Smooth muscle cell of the brain vasculature (primary cell): ENCODE data around the gene PTCD1.

Source experiments
- DNase-seq: peaks from one replicate; pipeline ENCODE4 v3.0.0-alpha.2; 2012; ENCODE audit warnings: low read depth, low spot score

PTCD1 gene

GRCh38 chr7:99438573-99439480, at the start of gene PTCD1, which contains the start of gene CPSF4:
TSS of gene PTCD1 (minus strand) at chr7:99438798. CDS start at chr7:99435242, 3,556 bp downstream.
TSS of gene CPSF4 (plus strand) at chr7:99438943. CDS start at chr7:99439083, 140 bp downstream.
- peak; percentile 85 for DNase-seq

- DNase-seq, result no peak
Measured at GRCh38 chr7:99485094-99485493, 46.5 kb upstream of the PTCD1 start.

GRCh38 chr7:99478464-99479440, 40.2 kb upstream of the PTCD1 start:
- no peak for DNase-seq

- DNase-seq, result no peak
Measured at GRCh38 chr7:99476107-99476506, 37.5 kb upstream of the PTCD1 start.

- no peak for DNase-seq
Measured at GRCh38 chr7:99473315-99473596, 34.7 kb upstream of the PTCD1 start.

DNA sequence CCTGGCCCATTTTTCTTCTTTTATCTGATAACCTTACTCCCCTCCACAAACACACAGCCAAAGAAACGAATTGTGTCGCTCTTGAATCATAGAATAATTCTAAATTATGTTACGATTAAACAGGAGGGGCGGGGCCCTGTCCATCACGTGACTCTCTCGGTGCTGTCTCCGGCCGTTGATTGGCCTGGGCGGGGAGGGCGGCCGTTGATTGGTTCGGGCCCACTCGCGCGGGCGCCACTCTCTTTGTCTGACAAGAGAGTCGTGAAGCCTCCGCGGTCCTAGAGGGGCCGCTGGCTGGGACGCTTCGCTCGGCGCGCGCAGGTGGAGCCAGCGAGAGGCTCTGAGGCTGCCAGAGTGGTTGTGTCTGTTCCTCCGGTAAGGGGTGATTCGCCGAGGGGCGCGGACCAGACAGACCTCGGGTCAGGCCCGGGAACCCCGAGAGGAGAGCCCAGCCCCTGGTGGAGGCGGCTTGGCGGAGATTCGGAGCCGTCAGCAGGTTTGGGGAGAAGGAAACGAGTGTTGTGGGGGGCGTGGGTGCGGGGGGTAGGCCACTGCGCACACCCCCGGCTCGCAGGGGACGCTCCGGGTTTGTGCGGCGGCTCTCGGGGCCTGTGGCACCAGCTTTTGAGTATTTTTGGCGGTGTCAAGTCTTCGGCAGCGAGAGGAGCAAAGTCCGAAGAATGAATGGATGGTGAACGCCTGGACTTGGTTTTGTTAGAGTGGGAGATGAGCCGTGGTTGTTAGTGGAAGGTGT, 34.1 kb upstream of the PTCD1 start, which contains the start of gene ZNF789:
TSS of gene ZNF789 (plus strand) at position 330 of the 754 bp plus-strand sequence. CDS start 3,567 bp downstream, outside the sequence.
- DNase-seq, result peak; percentile 87

GRCh38 chr7:99469381-99470065, 30.9 kb upstream of the PTCD1 start:
- DNase-seq, result no peak

- DNase-seq, result no peak
Measured at GRCh38 chr7:99468336-99468918, 29.8 kb upstream of the PTCD1 start.

DNA sequence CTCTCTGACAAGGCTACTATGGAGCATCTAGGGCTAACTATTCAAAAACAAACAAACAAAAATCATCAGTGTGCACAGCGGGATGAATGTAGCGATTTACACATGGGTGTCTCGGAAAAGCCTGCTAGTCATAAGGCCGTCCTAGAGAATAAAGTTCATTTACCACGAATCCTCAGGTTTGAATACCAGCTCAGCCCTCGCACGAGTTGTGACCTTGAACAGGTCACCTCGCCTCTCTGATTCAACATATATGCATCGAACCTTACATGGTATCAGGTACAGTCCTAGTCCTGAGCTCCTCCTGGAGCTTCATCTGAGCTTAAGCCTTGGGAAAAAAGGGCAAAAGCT, 26.8 kb upstream of the PTCD1 start:
- DNase-seq, result no peak

DNA sequence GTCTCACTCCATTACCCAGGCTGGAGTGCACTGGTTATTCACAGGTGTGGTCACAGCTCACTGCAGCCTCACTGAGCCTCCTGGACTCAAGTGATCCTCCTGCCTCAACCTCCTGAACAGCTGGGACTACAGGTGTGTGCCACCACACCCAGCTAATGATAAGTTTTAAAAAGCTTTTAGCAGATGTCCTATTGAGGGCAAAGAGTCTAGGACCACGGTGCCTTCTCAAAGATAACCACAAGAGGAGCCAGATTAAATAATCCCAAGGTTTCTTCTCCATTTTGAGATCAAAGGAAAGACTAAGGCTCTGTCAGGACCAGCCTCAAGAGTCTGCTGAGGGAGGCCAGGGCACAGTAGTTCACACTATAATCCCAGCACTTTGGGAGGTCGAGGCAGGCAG, 22.6 kb upstream of the PTCD1 start:
- no peak for DNase-seq

DNA sequence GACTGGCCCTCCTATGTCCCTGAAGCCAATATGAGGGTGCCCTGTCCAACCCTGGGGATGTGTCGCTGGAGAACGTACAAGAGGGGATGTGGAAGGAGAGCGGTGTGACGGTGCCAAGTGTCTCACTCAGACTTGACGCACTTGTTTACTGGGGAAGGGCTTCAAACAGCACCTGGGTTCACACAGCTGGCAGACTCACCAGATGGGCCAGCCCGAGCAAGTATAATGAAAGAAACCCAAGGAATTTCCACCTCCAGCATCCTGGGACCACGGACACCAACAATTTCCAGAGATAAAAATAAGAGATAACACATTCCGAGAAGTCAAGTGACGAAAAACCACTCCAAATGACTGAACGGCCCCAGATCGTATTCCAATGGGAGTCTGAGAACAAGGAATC, 22.1 kb upstream of the PTCD1 start:
- no peak for DNase-seq

GRCh38 chr7:99459087-99459486, 20.5 kb upstream of the PTCD1 start:
- no peak for DNase-seq

DNA sequence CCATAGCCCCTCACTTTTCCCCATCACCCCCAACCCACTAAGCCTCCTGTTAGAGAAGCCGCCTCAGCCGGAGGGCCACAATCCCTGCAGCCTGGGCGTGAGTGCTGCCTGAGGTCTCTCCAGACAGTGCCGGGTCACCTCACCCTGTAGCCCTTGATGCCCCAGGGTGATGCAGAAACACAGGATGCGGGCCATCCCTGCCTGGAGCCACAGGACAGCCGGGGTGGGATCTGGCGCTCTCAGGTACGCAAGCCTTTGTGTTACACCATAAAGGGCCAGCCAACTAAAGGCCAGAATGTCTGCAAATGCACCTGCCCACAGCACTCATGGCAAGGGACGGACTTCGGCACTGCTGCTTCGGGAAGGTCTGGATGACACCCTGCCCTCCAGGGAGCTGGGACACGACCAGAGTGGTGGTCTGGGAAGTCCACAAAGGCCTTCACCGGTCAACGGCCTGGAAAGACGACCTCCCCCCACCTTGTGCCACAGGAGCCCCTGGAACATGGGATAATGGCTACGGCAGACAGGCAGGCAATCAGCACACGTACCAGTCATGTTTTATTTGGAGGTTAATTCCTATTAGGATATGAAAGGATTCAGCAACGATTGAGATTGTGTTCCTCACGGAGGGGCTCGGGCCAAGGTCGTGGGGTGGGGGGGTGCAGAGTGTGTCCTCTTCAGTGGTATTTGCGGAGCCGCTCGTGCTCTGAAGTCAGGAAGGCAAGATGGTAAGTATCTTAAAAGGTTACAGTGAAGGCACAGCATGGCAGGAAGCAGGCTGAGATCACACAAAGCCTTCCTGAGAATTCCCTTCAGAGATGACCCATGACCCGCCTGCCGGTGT, 19.3 kb upstream of the PTCD1 start:
- DNase-seq, result no peak

DNA sequence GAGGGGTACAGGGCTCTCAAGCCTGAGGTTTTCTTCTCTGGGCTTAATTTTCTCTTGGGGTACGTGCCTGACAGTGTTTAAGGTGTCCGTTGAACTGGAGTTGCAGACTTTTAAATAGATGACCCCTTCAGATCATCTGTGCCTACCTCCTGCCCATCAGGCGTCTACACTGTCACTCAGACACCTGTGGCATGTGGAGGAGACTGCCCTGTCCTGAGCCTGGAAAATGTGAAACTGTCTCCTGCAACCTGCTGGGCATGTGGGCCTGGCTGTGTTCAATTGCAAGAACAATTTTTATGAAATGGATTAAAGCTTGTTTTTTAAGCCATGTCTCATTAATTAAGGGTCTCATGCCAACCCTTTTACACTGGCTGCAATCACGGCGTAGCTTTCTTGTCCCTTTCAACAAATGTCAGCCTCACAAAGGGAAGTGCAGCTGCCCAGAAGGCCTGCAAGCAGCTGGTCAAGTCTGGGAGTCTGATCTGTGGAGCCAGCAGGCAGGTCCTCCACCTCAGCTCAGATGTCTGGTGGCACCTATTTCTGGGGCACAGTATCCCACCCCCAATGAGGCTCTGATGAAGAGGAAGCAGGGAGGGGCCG, 18.6 kb upstream of the PTCD1 start:
- no peak for DNase-seq

DNA sequence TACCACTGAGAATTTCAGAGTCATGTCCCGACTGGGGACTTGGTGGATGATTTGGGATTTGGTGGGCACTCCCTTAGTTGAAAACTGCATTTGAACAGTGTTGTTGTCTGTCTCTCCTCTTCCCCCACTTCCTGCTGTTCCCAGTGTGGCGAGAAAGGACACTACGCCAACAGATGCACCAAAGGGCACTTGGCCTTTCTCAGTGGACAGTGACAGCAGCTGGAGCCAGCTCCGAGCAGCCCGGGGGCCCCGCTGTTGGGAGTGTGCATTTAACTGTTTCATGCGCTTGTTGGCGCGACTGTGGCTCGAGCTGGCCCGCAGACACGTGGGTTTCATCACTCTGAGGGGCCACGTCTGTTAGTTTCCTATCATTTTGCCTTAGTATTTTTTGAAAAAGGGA, 17.7 kb upstream of the PTCD1 start:
- DNase-seq, result no peak

DNA sequence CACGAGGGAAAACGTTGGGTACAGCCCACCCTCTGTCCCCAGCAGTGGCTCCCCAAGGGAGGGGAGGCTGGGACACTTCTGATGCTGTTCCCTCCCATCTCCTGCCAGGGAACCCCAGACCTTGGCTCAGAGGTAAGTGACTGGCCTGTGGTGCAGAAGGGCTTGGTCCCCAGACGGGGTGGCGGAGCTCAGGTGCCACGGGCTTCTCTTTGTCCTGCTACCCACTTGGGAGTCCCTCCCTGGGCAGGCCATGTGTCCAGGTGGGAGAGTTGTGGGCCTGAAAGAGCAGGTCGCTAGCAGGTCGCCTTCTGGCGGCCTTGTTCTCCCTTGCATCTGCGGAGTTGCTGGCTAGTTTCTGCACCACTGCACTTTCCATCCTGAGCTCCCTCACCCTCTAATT, 17.3 kb upstream of the PTCD1 start:
- no peak for DNase-seq

- DNase-seq, result no peak
Measured at GRCh38 chr7:99453105-99453504, 14.5 kb upstream of the PTCD1 start.

DNA sequence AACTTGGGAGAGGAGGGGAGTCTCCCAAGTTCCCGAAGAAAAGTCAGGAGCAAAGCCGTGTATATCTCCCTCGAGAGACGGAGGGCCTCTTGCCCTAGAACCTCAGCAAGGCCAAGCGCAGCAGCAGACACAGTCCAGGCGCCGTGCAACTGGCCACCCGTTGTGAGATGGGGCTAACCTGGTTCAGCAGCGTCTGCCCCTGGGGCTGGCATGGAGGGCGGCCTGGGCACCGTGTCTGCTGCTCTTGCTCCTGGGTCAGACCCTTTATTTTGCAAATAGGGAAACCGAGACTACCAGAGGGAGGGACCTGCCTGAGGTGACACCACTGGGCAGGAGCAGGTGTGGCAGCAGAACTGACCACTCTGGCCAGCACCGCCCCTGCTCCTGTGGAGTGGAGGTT, 13.9 kb upstream of the PTCD1 start:
- no peak for DNase-seq

- DNase-seq, result no peak
Measured at GRCh38 chr7:99451936-99452335, 13.3 kb upstream of the PTCD1 start.
